Measurements from ENCODE around the gene SUSD1. TPM values are rescaled to one million over a fixed set of nuclear protein-coding genes. Genes with fewer than 3 reads are reported as not detected.
"Not testable (repeated sequence)": the region's sequence is repeated elsewhere in the genome, so short reads cannot be mapped to it uniquely, and the experiment has no call there.

The SUSD1 gene
- total RNA-seq, 1 donor = 27.2 TPM

- DNase-seq (ENCODE audit: low read depth in 2 of 3, low spot score in 2 of 3) = peak in 2 of 3 donors; percentile 91 to 93
These were observed 704 bp downstream of the SUSD1 start for GRCh38 chr9:112174222-112174964.

DNA sequence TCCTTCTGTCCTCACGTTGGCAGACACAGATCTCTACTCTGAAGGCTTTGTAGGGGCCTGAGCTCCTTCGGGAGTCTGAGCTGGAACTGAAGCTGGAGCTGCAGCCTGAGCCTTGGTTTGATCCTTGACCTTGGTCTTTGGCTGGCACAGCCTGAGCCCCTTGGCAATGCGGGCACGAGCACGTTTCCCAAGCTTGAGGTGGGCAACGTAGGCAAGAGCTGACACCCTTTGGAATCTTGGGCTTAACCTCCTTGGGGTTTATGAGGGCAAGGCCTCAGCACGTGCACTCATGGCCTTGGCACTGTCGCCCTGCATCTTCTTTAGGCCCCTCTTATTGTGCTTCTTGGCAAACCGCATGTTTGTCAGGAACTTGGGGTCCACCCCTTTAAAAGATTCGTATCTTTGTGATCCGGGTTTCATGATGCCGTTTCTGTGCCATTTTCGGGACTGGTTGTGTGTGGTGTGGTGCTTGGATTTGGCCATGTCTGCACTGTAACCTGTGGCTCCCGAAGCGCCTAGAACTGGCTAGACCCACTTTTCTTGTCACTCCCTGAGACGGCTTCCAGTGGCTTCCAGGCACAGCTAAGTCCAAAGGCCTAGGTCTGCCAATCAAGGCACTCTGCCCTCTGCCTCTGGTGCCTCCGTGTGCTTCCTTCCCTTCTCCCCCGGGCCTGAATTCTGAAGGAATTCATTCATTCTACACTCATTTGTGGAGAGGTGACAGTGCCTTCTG lies 1.4 kb downstream of the SUSD1 start:
- DNase-seq (ENCODE audit: low read depth in 2 of 3, low spot score in 2 of 3) = no peak

DNA sequence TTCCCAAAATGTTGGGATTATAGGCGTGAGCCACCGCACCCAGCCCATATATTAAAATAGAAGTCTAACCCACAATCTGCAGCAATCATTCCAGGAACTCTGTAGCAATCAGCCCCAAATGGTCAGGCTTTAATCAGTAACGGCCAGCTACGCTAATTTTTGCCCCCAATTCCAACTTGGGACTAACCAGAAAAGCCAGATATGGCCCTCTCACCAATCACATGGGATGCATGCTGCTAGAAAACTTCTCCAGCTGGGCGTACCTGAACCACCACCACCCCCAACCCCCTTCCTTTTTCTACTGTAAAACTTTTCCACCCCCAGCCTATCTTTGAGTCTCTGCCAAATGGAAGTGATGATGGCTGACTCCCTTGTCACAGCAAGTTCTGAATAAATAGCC lies 4.1 kb downstream of the SUSD1 start:
- no peak for DNase-seq (ENCODE audit: low read depth in 2 of 3, low spot score in 2 of 3)

DNA sequence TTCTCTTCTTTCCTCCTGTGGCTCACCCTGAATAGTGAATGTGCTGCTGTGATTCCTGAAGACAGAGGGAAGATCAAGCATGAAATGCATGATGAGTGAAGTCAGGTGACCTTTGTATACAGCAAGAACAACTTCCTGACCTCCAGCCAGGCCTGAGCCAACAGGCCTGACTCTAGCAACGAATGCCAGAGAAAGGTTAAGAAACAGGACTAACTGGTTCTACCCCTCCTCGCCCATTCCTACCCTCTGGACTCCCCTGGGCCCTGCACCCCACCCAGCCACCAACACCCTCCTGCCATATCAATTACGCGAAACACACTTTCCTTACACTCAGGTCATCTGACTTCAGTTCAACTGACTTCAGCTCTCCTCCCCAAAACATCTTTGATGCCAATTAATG lies 4.9 kb downstream of the SUSD1 start:
- DNase-seq (ENCODE audit: low read depth in 2 of 3, low spot score in 2 of 3) = no peak

- DNase-seq (ENCODE audit: low read depth in 2 of 3, low spot score in 2 of 3) = no peak
These were observed 5.7 kb downstream of the SUSD1 start for GRCh38 chr9:112169368-112169767.

GRCh38 chr9:112168197-112168596 lies 6.9 kb downstream of the SUSD1 start:
- DNase-seq (ENCODE audit: low read depth in 2 of 3, low spot score in 2 of 3) = no peak

- DNase-seq (ENCODE audit: low read depth in 2 of 3, low spot score in 2 of 3) = peak in 1 of 3 donors; percentile 28
These were observed 8.6 kb downstream of the SUSD1 start for GRCh38 chr9:112166176-112167140.

GRCh38 chr9:112162621-112163413 lies 12.3 kb downstream of the SUSD1 start:
- peak in 1 of 3 donors; percentile 63 for DNase-seq (ENCODE audit: low read depth in 2 of 3, low spot score in 2 of 3)

DNA sequence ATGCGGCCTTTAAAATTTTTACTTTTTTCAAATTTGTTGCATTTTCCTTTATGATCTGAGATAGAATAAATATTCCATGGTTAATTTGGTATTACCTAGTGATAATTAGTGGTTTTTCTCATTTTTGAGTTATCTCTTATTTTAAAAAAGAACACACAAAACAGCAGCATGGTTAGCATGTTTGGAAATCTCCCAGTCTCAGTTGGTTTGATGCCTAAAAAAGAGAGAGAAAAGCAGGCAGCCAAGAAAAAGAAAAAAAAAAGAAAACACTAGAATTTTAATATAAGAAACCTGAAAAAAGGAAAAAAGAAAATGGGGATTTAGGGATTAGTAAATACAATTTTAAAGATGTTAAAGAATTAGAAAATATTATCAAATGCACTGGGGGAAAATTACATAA lies 15.3 kb downstream of the SUSD1 start:
- no peak for DNase-seq (ENCODE audit: low read depth in 2 of 3, low spot score in 2 of 3)

GRCh38 chr9:112158656-112159367 lies 16.3 kb downstream of the SUSD1 start:
- DNase-seq (ENCODE audit: low read depth in 2 of 3, low spot score in 2 of 3) = no peak

GRCh38 chr9:112157961-112158360 lies 17.1 kb downstream of the SUSD1 start:
- DNase-seq (ENCODE audit: low read depth in 2 of 3, low spot score in 2 of 3) = no peak

- no peak for DNase-seq (ENCODE audit: low read depth in 2 of 3, low spot score in 2 of 3)
These were observed 18.0 kb downstream of the SUSD1 start for GRCh38 chr9:112157087-112157486.

- DNase-seq (ENCODE audit: low read depth in 2 of 3, low spot score in 2 of 3) = no peak
These were observed 25.9 kb downstream of the SUSD1 start for GRCh38 chr9:112149211-112149610.

DNA sequence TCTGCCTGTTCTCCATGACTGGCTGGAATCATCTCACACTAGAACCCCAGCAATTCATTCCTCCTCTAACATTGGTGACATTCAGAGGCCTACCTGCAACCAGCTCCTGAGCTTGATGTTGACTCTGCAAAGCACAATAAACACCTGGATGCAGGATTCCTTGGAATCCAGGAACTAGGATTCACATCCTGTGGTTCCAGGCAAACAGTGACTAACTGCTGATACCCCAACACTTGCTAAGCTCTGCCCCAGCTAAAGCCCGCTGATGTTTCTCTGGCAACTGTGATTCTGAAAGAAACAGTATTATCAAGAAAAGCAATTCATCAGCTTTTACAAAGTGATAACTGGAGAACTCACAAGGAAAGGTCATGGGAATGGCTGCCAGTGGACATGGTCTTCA lies 29.2 kb downstream of the SUSD1 start:
- no peak for DNase-seq (ENCODE audit: low read depth in 2 of 3, low spot score in 2 of 3)

- DNase-seq (ENCODE audit: low read depth in 2 of 3, low spot score in 2 of 3) = no peak
These were observed 30.3 kb downstream of the SUSD1 start for GRCh38 chr9:112144807-112145206.

DNA sequence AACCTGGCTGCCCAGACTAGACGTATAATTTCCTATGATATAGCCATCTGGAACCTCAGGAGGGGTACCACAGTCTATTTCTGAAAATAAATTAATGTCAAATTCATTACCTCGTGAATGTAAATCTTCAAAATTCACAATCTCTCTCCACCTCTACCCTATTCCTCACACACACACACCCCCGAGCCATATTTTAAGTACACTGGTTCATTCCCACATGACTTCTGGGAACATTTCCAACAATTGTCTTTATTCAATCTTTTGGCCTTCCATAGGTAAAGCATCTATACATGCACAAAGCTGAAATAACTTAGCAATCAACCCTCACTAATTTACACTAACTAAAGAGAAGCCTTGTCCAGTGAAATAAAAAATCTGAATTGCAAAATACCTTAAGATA lies 32.7 kb downstream of the SUSD1 start:
- DNase-seq (ENCODE audit: low read depth in 2 of 3, low spot score in 2 of 3) = no peak

DNA sequence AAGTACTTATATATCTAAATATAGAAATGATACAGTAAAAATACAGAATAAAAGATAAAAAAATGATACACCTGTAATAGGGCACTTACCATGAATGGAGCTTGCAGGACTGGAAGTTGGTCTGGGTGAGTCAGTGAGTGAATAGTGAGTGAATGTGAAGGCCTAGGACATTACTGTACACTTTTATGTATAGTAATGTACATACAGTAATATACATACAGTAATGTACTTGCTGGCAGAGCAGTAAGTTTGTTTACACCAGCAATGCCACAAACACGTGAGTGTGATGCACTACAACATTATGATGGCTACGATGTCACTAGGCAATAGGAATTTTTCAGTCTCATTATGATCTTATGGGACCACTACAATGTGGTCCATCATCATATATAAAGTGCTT lies 34.2 kb downstream of the SUSD1 start:
- no peak for DNase-seq (ENCODE audit: low read depth in 2 of 3, low spot score in 2 of 3)

- no peak for DNase-seq (ENCODE audit: low read depth in 2 of 3, low spot score in 2 of 3)
These were observed 38.0 kb downstream of the SUSD1 start for GRCh38 chr9:112137066-112137465.

- DNase-seq (ENCODE audit: low read depth in 2 of 3, low spot score in 2 of 3) = no peak
These were observed 39.4 kb downstream of the SUSD1 start for GRCh38 chr9:112135706-112136105.

DNA sequence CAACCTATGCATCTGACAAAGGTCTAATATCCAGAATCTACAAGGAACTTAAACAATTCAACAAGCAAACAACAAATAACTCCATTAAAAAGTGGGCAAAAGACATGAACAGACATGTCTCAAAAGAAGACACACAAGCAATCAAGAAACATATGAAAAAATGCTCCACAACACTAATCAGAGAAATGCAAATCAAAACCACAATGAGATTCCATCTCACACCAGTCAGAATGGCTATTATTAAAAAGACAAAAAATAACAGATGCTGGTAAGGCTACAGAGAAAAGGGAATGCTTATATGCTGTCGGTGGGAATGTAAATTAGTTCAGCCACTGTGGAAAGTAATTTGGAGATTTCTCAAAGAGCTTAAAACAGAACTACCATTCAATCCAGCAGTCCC lies 41.3 kb downstream of the SUSD1 start:
- not testable (repeated sequence) for DNase-seq (ENCODE audit: low read depth in 2 of 3, low spot score in 2 of 3)

Data from hematopoietic multipotent progenitor cell (in vitro differentiated cells).